Transverse colon (tissue), 4 donors: ENCODE measurements around the gene PUS1. TPM values are rescaled to one million over a fixed set of nuclear protein-coding genes. Genes with fewer than 3 reads are reported as not detected.

Experiments used
- DNase-seq: peaks from one replicate; pipeline ENCODE4 v3.0.0-alpha.2; 2019
- H3K27ac ChIP-seq, 4 donors: fragments of 200-600 bp; sonication (generic); 2 replicates each; pipeline ENCODE4 v1.5.1; 2016 to 2018; ENCODE audit warnings: inconsistent platforms in 4 of 4
- H3K27me3 ChIP-seq: fragments of 200-600 bp; sonication (generic); 2 replicates; pipeline ENCODE4 v1.5.1; 2017; ENCODE audit warnings: inconsistent platforms
- H3K36me3 ChIP-seq, 4 donors: fragments of 200-600 bp; sonication (generic); 2 replicates each; pipeline ENCODE4 v1.5.1; 2017 to 2019; ENCODE audit warnings: inconsistent platforms in 4 of 4
- H3K4me1 ChIP-seq, 4 donors: fragments of 200-600 bp; sonication (generic); 2 replicates each; pipeline ENCODE4 v1.5.1; 2017 to 2020; ENCODE audit warnings: inconsistent platforms in 4 of 4
- H3K4me3 ChIP-seq, 4 donors: fragments of 200-600 bp; sonication (generic); 1 replicate in 1 of 4; 2 replicates in 3 of 4; pipeline versions ENCODE4 v1.5.1 to v1.6.1; 2017 to 2019; ENCODE audit warnings: inconsistent platforms in 4 of 4
- H3K9me3 ChIP-seq, 2 donors: fragments of 200-600 bp; sonication (generic); 2 replicates each; pipeline ENCODE4 v1.5.1; 2017 to 2019; ENCODE audit warnings: inconsistent platforms in 2 of 2
- EP300 ChIP-seq: sonication (generic); formaldehyde crosslinking; IDR thresholded peaks from one replicate; pipeline ENCODE4 v1.6.1; 2017; ENCODE audit warnings: antibody characterized with exemption, low read depth
- POLR2A ChIP-seq: fragments of 450-650 bp; IDR thresholded peaks from one replicate; pipeline ENCODE4 v1.6.1; 2016; ENCODE audit warnings: antibody characterized with exemption, mild to moderate bottlenecking, moderate library complexity
- POLR2AphosphoS5 ChIP-seq, 3 donors: sonication (generic); formaldehyde crosslinking; IDR thresholded peaks; one replicate each; pipeline ENCODE4 v1.6.1; 2016; ENCODE audit warnings: antibody characterized with exemption in 3 of 3
- WGBS, 2 donors: methylation state at CpG; one replicate each; pipeline ENCODE4 v1.1.5; 2018; ENCODE audit warnings: low coverage in 1 of 2; 5-methylcytosine and 5-hydroxymethylcytosine counted together
- in situ Hi-C, 4 donors: fragments of 200-750 bp; cut with MboI; loops; one replicate each; pipeline versions ENCODE4 v1.15.0 to v1.15.1; 2017; ENCODE audit warnings: low sequenced_read_pairs in 3 of 4, low pct_ligation_motif_present in 1 of 4, low pct_unique_long_range_greater_than_20kb in 1 of 4
- intact Hi-C: fragments of 100-400 bp; cut with DNase I; formaldehyde crosslinking; loops from one replicate; pipeline ENCODE4 v1.15.1; 2023; ENCODE audit warnings: low total_unique reads
- total RNA-seq, 4 donors: library from RNA; depleted of rRNA; stranded (reverse); fragments of >200 nt; gene quantifications; one replicate each; pipeline ENCODE4 v1.1.0, GENCODE V29; 2016
- TF ChIP-seq, protein P1 (sequence below), 5 experiments: fragments of 200-600 bp in 3 of 5; fragments of 450-650 bp in 2 of 5; sonication (generic) in 3 of 5; IDR thresholded peaks; 1 replicate in 2 of 5; 2 replicates in 3 of 5; pipeline ENCODE4 v1.5.1; 2016 to 2017; ENCODE audit warnings: antibody characterized with exemption in 5 of 5, inconsistent platforms in 3 of 5, mild to moderate bottlenecking in 2 of 5, moderate library complexity in 1 of 5

Gene PUS1
- total RNA-seq, 4 donors from 2014 or later = 11.9 to 48.8 (median 23.1) TPM

DNA sequence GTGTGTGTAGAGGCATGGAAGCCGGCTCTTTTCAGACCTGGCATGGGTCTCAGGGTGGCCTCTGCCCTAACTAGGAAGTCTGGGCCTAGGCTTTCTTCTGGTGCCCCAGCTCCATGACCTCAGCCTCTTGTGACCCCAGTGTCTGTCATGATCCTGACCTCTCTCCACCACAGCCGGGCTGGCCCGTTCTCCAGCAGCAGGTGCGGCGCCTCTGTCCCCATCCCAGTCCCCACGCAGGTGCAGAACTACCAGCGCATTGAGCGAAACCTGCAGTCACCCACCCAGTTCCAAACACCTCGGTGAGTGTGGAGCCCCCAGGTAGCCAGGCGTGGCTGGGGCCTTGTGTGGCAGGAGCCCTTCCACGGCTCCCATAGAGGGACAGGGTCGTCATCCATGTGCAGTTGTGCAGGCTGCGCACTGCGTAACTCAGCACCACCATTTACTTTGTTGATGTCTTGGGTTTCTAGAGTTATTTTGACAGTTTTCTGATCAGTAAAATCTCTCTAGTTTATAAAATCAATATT lies 14.8 kb upstream of the PUS1 start:
- no peak for TF ChIP-seq POLR2A
- no peak for TF ChIP-seq EP300
- TF ChIP-seq, protein P1, sequence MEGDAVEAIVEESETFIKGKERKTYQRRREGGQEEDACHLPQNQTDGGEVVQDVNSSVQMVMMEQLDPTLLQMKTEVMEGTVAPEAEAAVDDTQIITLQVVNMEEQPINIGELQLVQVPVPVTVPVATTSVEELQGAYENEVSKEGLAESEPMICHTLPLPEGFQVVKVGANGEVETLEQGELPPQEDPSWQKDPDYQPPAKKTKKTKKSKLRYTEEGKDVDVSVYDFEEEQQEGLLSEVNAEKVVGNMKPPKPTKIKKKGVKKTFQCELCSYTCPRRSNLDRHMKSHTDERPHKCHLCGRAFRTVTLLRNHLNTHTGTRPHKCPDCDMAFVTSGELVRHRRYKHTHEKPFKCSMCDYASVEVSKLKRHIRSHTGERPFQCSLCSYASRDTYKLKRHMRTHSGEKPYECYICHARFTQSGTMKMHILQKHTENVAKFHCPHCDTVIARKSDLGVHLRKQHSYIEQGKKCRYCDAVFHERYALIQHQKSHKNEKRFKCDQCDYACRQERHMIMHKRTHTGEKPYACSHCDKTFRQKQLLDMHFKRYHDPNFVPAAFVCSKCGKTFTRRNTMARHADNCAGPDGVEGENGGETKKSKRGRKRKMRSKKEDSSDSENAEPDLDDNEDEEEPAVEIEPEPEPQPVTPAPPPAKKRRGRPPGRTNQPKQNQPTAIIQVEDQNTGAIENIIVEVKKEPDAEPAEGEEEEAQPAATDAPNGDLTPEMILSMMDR (IDR thresholded peaks at IDR 0.05) = no peak
- no peak for TF ChIP-seq POLR2AphosphoS5 (IDR thresholded peaks at IDR 0.05)
- intact Hi-C loops = no loop called here
- no peak overlapping the region for H3K27ac ChIP-seq
- no peaks in the 10 kb centered on the region for H3K9me3 ChIP-seq
- H3K4me3 ChIP-seq = no peak overlapping the region
- H3K36me3 ChIP-seq = peaks cover 0 to 39% (median 13%) of the 10 kb centered on the region in 4 donors
- 93 to 95% methylated on average over 4 to 14 of the region's 14 CpGs for WGBS, 2 donors
- peaks cover 0 to 10% (median 8%) of the 10 kb centered on the region in 4 donors for H3K4me1 ChIP-seq
- no peaks in the 10 kb centered on the region for H3K27me3 ChIP-seq
- DNase-seq = no peak
- in situ Hi-C loops = no loop called here

DNA sequence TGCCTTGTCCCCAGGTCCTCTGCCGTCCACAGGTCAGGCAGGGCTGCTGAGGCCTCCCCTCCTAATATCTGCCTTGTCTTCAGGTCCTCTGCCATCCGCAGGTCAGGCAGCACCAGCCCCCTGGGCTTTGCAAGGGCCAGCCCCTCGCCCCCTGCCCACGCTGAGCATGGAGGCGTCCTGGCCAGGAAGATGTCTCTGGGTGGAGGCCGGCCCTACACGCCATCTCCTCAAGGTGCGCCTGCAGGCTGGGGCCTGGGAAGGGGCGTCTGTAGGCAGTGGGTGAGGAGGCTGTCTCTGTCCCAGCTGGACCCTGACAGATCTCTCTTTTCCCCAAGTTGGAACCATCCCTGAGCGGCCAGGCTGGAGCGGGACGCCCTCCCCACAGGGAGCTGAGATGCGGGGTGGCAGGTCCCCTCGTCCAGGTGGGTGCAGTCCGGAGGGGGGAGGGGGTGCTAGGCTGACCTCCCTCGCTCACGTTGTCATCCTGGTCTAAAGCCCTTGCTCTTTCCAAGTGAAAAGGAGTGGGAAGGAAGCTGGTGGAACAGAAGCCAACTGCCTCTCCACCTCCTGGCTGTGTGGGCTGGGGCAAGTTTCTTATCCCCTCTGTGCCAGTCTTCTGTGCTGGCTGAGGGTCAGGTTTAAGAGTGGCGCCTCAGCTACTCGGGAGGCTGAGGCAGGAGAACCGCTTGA lies 13.9 kb upstream of the PUS1 start:
- intact Hi-C loops (no loop called here), in situ Hi-C loops (no loop called here)
- no peak for TF ChIP-seq POLR2A
- TF ChIP-seq EP300 = no peak
- no peak for TF ChIP-seq POLR2AphosphoS5 (IDR thresholded peaks at IDR 0.05)
- TF ChIP-seq, protein P1 (IDR thresholded peaks at IDR 0.05) = no peak
- H3K27ac ChIP-seq = no peak overlapping the region
- no peak overlapping the region for H3K4me3 ChIP-seq
- DNase-seq = no peak
- peaks cover 0 to 38% (median 10%) of the 10 kb centered on the region in 4 donors for H3K36me3 ChIP-seq
- no peaks in the 10 kb centered on the region for H3K27me3 ChIP-seq
- H3K4me1 ChIP-seq = peaks cover 0 to 10% (median 8%) of the 10 kb centered on the region in 4 donors
- 91% methylated on average over 19 of the region's 20 CpGs; no CpG with 5 or more reads in 1 of the 2 donors for WGBS, 2 donors
- no peaks in the 10 kb centered on the region for H3K9me3 ChIP-seq

DNA sequence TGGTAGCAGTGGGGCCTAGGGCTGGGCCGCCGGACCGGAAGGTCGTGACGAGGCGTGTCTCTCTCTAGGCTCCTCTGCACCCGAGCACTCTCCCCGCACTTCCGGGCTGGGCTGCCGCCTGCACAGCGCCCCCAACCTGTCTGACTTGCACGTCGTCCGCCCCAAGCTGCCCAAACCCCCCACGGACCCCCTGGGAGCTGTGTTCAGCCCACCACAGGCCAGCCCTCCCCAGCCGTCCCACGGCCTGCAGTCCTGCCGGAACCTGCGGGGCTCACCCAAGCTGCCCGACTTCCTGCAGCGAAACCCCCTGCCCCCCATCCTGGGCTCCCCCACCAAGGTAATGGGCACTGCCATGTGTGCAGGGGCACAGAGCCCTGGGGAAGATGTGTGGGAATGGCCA lies 13.3 kb upstream of the PUS1 start:
- Histone ChIP-seq H3K4me3 (no peak overlapping the region), H3K36me3 (peaks cover 0 to 37% (median 10%) of the 10 kb centered on the region in 4 donors), H3K27me3 (no peaks in the 10 kb centered on the region), H3K4me1 (peaks cover 0 to 10% (median 8%) of the 10 kb centered on the region in 4 donors), H3K9me3 (no peaks in the 10 kb centered on the region), H3K27ac (no peak overlapping the region)
- DNase-seq = no peak
- TF ChIP-seq POLR2AphosphoS5 (IDR thresholded peaks at IDR 0.05) (no peak), EP300 (no peak), POLR2A (no peak)
- TF ChIP-seq, protein P1 (IDR thresholded peaks at IDR 0.05) = no peak
- in situ Hi-C loops = no loop called here
- intact Hi-C loops = no loop called here
- WGBS, 2 donors = 97% methylated on average over 21 of the region's 21 CpGs; no CpG with 5 or more reads in 1 of the 2 donors

DNA sequence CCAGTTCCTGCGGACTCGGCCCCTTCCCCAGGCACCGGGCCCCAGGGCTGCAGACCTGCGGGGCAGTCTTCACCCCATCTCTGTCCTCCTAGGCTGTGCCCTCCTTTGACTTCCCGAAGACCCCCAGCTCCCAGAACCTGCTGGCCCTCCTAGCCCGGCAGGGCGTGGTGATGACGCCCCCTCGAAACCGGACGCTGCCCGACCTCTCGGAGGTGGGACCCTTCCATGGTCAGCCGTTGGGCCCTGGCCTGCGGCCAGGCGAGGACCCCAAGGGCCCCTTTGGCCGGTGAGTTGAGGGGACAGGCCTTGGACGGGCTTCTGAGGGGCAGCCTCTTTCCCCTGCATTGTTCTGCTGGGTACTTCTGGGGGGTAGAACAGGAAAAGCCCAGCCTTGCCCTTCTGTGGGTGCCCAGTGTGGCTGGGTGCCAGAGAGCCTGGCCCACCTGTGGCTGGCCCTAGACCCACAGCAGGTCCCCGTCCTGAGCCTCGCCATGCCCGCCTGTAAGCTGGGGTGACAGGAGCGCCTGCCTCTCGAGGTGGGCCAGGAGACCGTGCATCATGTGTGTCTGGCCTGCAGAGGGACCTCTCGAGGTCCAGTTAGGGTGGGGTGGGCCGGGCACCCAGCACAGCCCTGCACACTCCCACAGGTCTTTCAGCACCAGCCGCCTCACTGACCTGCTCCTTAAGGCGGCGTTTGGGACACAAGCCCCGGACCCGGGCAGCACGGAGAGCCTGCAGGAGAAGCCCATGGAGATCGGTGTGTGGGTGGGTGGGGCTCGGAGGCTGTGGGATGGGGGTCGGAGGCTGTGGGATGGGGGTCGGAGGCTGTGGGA lies 12.6 kb upstream of the PUS1 start:
- Histone ChIP-seq H3K27ac (no peak overlapping the region), H3K9me3 (no peaks in the 10 kb centered on the region), H3K4me3 (no peak overlapping the region), H3K27me3 (no peaks in the 10 kb centered on the region), H3K4me1 (peaks cover 0 to 10% (median 8%) of the 10 kb centered on the region in 4 donors), H3K36me3 (peaks cover 0 to 36% (median 10%) of the 10 kb centered on the region in 4 donors)
- TF ChIP-seq EP300 (no peak), POLR2A (no peak), POLR2AphosphoS5 (IDR thresholded peaks at IDR 0.05) (no peak)
- TF ChIP-seq, protein P1 (IDR thresholded peaks at IDR 0.05) = no peak
- intact Hi-C loops = no loop called here
- in situ Hi-C loops = no loop called here
- no peak for DNase-seq
- WGBS, 2 donors = 87% methylated on average over 28 of the region's 36 CpGs; no CpG with 5 or more reads in 1 of the 2 donors
